Endodermal cell (in vitro differentiated cells): ENCODE measurements around the gene MON1A. TPM values are rescaled to one million over a fixed set of nuclear protein-coding genes. Genes with fewer than 3 reads are reported as not detected.
"Not testable (repeated sequence)": the region's sequence is repeated elsewhere in the genome, so short reads cannot be mapped to it uniquely, and the experiment has no call there.

ENCODE experiments used
- DNase-seq: peaks from one replicate; pipeline ENCODE4 v3.0.0-alpha.2; 2017
- H3K27ac ChIP-seq: 2 replicates; pipeline ENCODE4 v1.5.1; 2013; ENCODE audit warnings: mild to moderate bottlenecking, low read depth, low read length, moderate library complexity
- H3K27me3 ChIP-seq: 2 replicates; pipeline ENCODE4 v1.6.1; 2013; ENCODE audit warnings: mild to moderate bottlenecking, low read length, moderate library complexity; ENCODE audit not compliant: insufficient read depth, control insufficient read depth, poor library complexity, severe bottlenecking
- H3K36me3 ChIP-seq: 2 replicates; pipeline ENCODE4 v1.7.0; 2013; ENCODE audit warnings: mild to moderate bottlenecking, low read length, moderate library complexity; ENCODE audit not compliant: control insufficient read depth, insufficient read depth
- H3K4me1 ChIP-seq: one replicate; pipeline ENCODE4 v1.7.0; 2013; ENCODE audit warnings: low read length; ENCODE audit not compliant: control insufficient read depth, insufficient read depth
- H3K4me3 ChIP-seq: 2 replicates; pipeline ENCODE4 v1.5.1; 2013; ENCODE audit warnings: mild to moderate bottlenecking, low read length, moderate library complexity
- H3K9ac ChIP-seq: 2 replicates; pipeline ENCODE4 v1.6.1; 2013; ENCODE audit warnings: mild to moderate bottlenecking, low read length, moderate library complexity; ENCODE audit not compliant: poor library complexity, severe bottlenecking; ENCODE audit errors: extremely low read depth
- H3K9me3 ChIP-seq: 2 replicates; pipeline ENCODE4 v1.6.1; 2013; ENCODE audit warnings: mild to moderate bottlenecking, low read length, moderate library complexity; ENCODE audit not compliant: control insufficient read depth
- H3K27ac Mint-ChIP-seq: 2 replicates; pipeline ENCODE4 v1.8.0; 2020; ENCODE audit warnings: mixed read lengths
- H3K27me3 Mint-ChIP-seq: 2 replicates; pipeline ENCODE4 v1.8.0; 2021; ENCODE audit warnings: mild to moderate bottlenecking, mixed read lengths; ENCODE audit not compliant: insufficient read depth
- H3K36me3 Mint-ChIP-seq: 2 replicates; pipeline ENCODE4 v1.8.0; 2020; ENCODE audit warnings: low read depth, mixed read lengths
- H3K4me1 Mint-ChIP-seq: 2 replicates; pipeline ENCODE4 v1.8.0; 2020; ENCODE audit warnings: mixed read lengths
- H3K4me3 Mint-ChIP-seq: 2 replicates; pipeline ENCODE4 v1.8.0; 2020; ENCODE audit warnings: mild to moderate bottlenecking, moderate library complexity, mixed read lengths
- H3K9me3 Mint-ChIP-seq: 2 replicates; pipeline ENCODE4 v1.8.0; 2020; ENCODE audit warnings: mild to moderate bottlenecking, mixed read lengths
- WGBS, 2 experiments: methylation state at CpG; one replicate each; pipeline versions ENCODE4 v1.1.5 to v1.1.7; 2013; ENCODE audit warnings: missing lambda C conversion rate in 2 of 2, mixed read lengths in 1 of 2; ENCODE audit not compliant: insufficient coverage in 1 of 2, insufficient read length in 1 of 2; 5-methylcytosine and 5-hydroxymethylcytosine counted together
- total RNA-seq, 2 donors: library from RNA; stranded (reverse); fragmentation: NEBNext Ultra II Directional in 1 of 2; extraction: Animal tissue kit (Norgen Biotek cat#: 25700) in 1 of 2; gene quantifications; 2 replicates in 1 of 2; 3 replicates in 1 of 2; pipeline ENCODE4 v1.2.1, GENCODE V29; 2021
- TF ChIP-seq, protein P1 (sequence below): fragments of 200-600 bp; sonication (generic); conservative IDR thresholded peaks from 2 replicates; pipeline ENCODE4 v1.5.0; 2021; ENCODE audit warnings: antibody characterized with exemption, mild to moderate bottlenecking

The MON1A gene
- total RNA-seq, 2 donors from 2014 or later = 4.1 to 6.2 TPM

DNA sequence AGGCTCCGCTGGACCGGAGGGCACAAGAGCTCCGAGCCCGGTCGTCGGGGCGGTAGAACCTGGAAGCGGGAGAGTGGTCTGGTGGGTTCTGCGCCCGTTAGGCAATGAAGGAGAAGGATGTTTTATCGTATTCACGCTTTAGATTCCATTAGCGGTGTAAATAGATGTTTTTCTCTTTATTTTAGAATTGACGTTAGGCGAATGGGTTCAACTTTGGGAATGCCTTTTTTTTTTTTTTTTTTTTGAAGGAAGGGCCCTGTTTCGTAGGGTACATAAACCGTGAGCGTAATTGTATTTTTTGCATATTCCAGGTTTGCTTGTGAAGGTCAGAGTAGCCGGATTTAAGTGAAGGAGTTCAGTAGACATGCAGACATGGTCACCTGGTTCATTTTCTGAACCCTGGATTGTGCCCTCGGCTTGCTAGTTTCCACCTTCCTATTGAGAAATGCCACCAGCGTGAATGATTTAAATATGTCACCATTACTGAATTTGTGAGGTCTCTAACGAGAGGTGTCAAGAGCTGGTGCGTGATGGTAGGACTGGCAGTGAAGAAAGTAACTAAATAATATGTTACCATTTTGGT, 11.1 kb upstream of the MON1A start:
- Histone ChIP-seq H3K4me3 (peak overlapping the region; percentile 97), H3K36me3 (peaks cover 19% of the 10 kb centered on the region), H3K9ac (peak overlapping the region; percentile 84), H3K9me3 (no peaks in the 10 kb centered on the region), H3K27ac (peak overlapping the region; percentile 97), H3K27me3 (no peaks in the 10 kb centered on the region), H3K4me1 (no peaks in the 10 kb centered on the region)
- WGBS, 2 experiments = 5 to 15% methylated on average over 16 to 23 of the region's 23 CpGs
- no peaks in the 10 kb centered on the region for H3K27me3 Mint-ChIP-seq
- H3K4me1 Mint-ChIP-seq = no peaks in the 10 kb centered on the region
- peaks cover 18% of the 10 kb centered on the region for H3K36me3 Mint-ChIP-seq
- no peaks in the 10 kb centered on the region for H3K9me3 Mint-ChIP-seq
- DNase-seq = no peak
- TF ChIP-seq, protein P1, sequence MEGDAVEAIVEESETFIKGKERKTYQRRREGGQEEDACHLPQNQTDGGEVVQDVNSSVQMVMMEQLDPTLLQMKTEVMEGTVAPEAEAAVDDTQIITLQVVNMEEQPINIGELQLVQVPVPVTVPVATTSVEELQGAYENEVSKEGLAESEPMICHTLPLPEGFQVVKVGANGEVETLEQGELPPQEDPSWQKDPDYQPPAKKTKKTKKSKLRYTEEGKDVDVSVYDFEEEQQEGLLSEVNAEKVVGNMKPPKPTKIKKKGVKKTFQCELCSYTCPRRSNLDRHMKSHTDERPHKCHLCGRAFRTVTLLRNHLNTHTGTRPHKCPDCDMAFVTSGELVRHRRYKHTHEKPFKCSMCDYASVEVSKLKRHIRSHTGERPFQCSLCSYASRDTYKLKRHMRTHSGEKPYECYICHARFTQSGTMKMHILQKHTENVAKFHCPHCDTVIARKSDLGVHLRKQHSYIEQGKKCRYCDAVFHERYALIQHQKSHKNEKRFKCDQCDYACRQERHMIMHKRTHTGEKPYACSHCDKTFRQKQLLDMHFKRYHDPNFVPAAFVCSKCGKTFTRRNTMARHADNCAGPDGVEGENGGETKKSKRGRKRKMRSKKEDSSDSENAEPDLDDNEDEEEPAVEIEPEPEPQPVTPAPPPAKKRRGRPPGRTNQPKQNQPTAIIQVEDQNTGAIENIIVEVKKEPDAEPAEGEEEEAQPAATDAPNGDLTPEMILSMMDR = no peak
- peak overlapping the region; percentile 97 for H3K27ac Mint-ChIP-seq
- H3K4me3 Mint-ChIP-seq = peak overlapping the region; percentile 95

- Histone ChIP-seq H3K4me1 (no peaks in the 10 kb centered on the region), H3K9me3 (no peaks in the 10 kb centered on the region), H3K27me3 (no peaks in the 10 kb centered on the region), H3K9ac (peak within 1 kb of the TSS; percentile 84), H3K27ac (peak within 1 kb of the TSS; percentile 97), H3K4me3 (peak within 1 kb of the TSS; percentile 97), H3K36me3 (peaks cover 19% of the 10 kb centered on the region)
- WGBS, 2 experiments = 0% methylated on average over 46 to 74 of the region's 74 CpGs
- H3K4me3 Mint-ChIP-seq = peak within 1 kb of the TSS; percentile 95
- TF ChIP-seq, protein P1 = no peak
- DNase-seq = peak; percentile 99
- H3K27me3 Mint-ChIP-seq = no peaks in the 10 kb centered on the region
- H3K9me3 Mint-ChIP-seq = no peaks in the 10 kb centered on the region
- H3K4me1 Mint-ChIP-seq = no peaks in the 10 kb centered on the region
- peak within 1 kb of the TSS; percentile 97 for H3K27ac Mint-ChIP-seq
- peaks cover 14% of the 10 kb centered on the region for H3K36me3 Mint-ChIP-seq
Observed at GRCh38 chr3:49939858-49940666, 10.5 kb upstream of the MON1A start, which contains the start of gene RBM6. RBM6 (plus strand) TSS chr3:49940150; CDS start chr3:49962642, 22,492 bp downstream.

- Mint-ChIP-seq H3K36me3 (no peaks in the 10 kb centered on the region), H3K27me3 (no peaks in the 10 kb centered on the region), H3K4me3 (no peak overlapping the region), H3K9me3 (no peaks in the 10 kb centered on the region), H3K27ac (no peak overlapping the region), H3K4me1 (no peaks in the 10 kb centered on the region)
- TF ChIP-seq, protein P1 = no peak
- H3K27me3 ChIP-seq = no peaks in the 10 kb centered on the region
- WGBS, 2 experiments = 88 to 89% methylated on average over 3 of the region's 3 CpGs
- no peaks in the 10 kb centered on the region for H3K9me3 ChIP-seq
- H3K4me3 ChIP-seq = no peak overlapping the region
- H3K27ac ChIP-seq = no peak overlapping the region
- DNase-seq = no peak
- H3K4me1 ChIP-seq = no peaks in the 10 kb centered on the region
- H3K36me3 ChIP-seq = no peaks in the 10 kb centered on the region
- no peak overlapping the region for H3K9ac ChIP-seq
Observed at GRCh38 chr3:49937090-49937489, 7.5 kb upstream of the MON1A start.

DNA sequence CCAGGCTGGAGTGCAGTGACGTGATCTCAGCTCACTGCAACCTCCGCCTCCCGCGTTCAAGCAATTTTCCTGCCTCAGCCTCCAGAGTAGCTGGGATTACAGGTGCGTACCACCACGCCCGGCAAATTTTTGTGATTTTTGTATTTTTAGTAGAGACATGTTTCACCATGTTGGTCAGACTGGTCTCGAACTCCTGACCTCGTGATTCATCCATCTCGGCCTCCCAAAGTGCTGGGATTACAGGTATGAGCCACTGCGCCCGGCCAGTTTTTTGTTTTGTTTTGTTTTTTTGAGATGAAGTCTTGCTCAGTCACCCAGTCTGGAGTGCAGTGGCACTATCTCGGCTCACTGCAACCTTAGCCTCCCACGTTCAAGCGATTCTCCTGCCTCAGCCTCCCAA, 2.7 kb upstream of the MON1A start:
- H3K4me3 Mint-ChIP-seq, H3K27me3 ChIP-seq, H3K9me3 ChIP-seq, H3K36me3 Mint-ChIP-seq, H3K36me3 ChIP-seq, DNase-seq, H3K27ac ChIP-seq, H3K4me1 ChIP-seq, H3K27me3 Mint-ChIP-seq, H3K27ac Mint-ChIP-seq, H3K4me3 ChIP-seq, H3K9ac ChIP-seq, H3K9me3 Mint-ChIP-seq: not testable (repeated sequence)
- WGBS, 2 experiments = 87 to 93% methylated on average over 14 to 15 of the region's 15 CpGs
- H3K4me1 Mint-ChIP-seq = peaks cover 14% of the 10 kb centered on the region
